Muscle of arm (tissue), 12 donors: ENCODE results near the gene CDKN1C. TPM values are rescaled to one million over a fixed set of nuclear protein-coding genes. Genes with fewer than 3 reads are reported as not detected.

Experiments used
- DNase-seq: peaks from one replicate; pipeline ENCODE4 v3.0.0-alpha.2; 2013
- polyA plus RNA-seq, 12 donors: library from polyadenylated mRNA; unstranded; fragments of 120-200 nt; gene quantifications; one replicate each; pipeline ENCODE4 v1.2.1, GENCODE V29; 2013; ENCODE audit not compliant: insufficient read length in 12 of 12

CDKN1C gene
- polyA plus RNA-seq, 12 donors: 108 to 2,783 (median 163) TPM

DNA sequence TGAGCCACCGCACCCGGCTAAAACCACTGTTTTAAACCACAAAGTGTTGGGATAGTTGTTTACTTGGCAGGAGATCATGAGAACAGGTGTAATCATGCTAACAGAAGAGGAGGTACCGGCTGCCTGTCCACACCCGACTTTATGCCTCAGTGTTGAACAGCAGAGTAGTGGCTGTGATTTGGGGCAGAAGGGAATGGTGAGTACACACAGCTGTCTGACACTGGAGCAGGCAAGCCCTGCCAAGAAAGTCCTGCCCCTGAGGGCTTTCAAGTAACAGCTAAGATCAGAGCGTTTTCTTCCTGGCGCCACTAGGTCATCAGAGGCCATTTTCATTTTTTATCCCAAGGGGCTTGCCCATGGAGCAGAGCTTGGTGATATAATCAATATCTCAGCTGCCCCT is 8.1 kb downstream of the CDKN1C start:
- no peak for DNase-seq

GRCh38 chr11:2874963-2875362 is 10.6 kb downstream of the CDKN1C start:
- no peak for DNase-seq

DNA sequence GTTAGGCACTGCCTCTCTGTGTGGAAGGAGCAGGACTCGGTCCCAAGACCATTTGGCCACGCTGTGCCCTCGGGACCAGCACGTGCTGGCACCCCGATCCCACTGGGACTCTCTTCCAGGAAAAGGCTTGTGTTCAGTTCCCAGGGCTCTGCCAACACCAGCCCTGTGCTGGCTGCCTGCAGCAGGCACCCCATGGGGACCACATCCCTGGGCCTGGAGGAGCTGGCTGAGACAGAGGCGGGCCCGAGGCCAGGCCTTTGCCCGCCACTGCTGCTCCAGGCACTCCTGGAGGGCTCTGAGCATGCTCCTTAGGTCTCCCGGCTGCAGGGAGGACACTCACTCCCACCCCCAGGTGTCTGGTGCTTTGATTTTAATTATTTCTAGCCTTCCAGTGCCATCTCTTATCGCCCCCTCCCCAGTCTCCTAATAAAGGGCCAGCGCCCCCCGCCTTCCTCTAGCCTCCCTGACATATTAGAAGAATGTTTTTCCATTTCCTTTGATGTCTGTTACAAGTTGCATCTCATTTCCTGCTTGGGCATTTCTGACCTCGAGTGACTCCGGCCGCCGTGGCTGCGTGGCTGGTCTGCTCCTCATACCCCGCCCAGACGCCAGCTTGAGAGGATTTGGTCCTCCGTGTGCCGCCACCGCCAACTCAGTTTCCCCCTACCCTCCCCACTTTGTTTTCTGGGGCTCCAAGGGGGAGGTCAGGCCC is 14.4 kb downstream of the CDKN1C start:
- DNase-seq: no peak

GRCh38 chr11:2870460-2870859 is 15.1 kb downstream of the CDKN1C start:
- DNase-seq: no peak

DNA sequence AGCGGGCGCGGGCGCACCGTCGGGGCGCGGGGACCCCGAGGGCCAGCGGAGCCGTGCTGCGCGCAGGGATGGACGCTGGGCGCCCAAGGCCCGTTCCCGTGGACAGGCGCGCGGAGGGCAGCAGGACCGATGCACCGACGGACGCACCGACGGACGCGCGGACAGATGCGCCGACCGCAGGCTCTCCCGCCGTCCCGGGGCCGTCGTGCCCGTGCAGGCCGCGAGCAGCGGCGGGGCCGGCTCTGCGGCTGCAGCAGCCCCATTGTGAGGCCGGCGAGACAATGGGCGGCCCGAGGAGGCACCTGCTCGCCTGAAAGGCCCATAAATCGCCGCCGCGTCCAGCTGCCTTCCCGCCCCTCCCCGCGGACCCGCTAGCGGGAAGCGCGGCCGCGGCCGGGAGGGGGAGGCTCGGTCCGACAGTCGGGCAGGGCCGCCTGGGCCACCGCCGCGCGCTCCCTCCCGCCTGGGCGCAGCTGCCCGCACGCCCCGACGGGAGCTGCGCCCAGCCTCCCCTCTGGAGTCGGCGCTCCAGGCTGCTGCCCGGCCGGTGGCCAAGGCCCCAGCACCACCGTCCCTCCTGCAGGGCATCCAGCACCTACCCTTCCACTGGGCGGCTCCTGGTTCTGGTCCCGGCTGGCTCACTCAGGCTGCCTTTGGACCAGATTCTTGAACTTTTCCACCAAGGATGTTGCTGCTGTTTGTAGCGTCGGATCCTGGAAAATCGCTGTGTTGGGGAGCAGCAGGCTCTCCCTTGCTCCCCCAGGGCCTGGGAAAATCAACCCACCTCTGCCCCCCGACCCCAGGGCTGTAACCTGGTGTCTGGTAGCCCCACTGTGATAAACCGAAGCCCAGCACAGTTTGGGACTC is 15.8 kb downstream of the CDKN1C start:
- DNase-seq: no peak

DNA sequence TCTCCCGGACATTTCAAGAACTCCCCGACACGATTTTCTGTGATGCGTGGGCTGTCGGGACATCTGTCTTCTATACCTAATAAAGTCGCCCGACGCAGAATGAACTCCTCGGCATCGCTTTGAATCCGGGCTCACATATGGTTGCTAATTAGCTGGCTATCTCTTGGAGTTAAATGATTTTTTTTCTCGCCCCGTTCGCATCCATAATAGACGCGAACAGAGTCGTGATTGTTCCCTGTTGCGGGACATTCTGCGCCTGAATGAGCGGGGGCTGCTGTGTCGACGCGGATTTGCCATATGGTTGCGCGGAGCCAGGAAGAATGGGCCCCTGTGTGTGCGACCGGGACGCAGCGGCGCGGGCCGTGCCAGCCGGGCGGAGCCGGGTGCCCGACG is 16.4 kb downstream of the CDKN1C start:
- no peak for DNase-seq

DNA sequence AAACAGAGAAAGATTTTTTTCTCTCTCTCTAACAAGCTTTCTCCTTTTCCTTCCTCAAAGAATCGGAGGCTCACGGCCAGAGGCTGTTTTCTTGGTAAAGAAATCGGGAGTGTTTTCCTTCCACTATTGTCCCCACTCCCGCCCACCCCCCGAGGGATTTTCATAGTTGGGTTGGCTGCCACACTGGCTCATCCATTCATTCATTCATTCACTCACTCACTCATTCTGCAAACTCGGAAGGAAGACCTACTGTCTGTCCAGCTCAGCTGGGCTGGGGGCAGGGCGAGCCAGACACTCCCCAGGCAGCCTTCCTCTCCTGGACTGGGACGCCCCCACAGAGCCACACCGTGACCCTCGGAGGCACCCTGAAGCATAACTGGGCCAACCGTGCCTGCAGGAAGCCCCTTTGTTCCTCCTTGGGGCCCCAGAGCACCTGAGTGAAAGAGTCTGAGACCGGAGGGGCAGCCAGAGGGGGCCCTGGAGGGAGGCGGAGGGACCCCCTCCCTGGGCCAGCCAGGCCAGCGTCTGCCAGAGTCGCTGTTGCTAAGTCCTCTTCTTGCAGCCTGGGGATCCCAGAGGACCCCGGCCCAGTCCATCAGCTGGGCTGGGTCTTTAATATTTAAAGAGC is 17.0 kb downstream of the CDKN1C start:
- no peak for DNase-seq

DNA sequence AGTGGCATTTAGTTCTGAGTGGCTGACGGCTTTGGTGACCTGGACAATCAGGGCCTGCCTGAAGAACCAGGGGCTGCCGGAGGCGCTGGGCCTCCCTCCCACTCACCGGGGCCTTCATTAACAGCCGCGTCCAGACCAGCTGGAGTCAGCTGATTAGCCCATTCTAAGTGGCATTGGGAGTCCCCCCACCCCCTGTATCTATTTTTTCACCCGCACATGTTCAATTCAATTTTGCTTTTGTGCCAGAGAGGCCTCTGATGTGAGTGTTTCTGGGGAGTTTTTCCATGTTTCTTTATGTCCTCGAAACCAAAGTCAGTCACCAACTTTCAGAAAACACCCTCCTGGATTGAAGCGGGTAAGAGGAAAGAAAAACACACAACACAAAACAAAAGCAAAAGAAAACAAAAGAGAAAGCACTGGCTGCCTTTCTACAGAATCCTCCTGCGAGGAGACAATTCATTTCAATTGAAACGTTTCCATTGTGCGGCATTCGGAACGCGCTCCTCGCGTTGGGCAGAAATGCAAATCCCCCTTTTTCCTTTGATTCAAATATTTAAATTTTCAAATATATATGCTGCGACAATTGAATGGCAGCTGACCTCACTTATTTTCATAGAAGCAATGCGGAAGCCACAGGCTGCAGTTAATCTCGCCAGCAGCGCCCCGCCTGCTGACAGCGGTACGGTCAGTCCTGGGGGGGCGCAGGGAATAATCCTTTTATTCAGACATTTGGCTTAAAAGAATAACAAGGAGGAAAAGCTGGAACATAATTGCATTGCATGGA is 17.7 kb downstream of the CDKN1C start:
- no peak for DNase-seq

DNA sequence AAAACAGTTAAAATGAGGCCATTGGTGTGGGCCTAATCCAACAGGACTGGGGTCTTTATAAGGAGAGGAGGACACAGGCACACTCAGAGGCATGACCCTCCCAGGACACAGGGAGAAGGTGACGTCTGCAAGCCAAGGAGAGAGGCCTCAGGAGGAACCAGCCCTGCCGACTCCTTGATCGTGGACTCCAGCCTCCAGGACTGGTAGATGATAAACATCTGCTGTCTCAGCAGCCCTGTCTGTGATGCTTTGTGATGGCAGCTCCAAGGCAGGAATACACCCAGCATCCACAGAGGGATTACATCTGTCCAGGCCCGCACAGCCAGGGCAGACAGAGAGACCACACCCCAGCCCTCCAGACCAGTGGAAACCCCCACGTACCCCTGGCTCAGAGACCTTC is 18.4 kb downstream of the CDKN1C start:
- no peak for DNase-seq

GRCh38 chr11:2865922-2866577 is 19.5 kb downstream of the CDKN1C start:
- DNase-seq: no peak

GRCh38 chr11:2864901-2865300 is 20.7 kb downstream of the CDKN1C start:
- no peak for DNase-seq

DNA sequence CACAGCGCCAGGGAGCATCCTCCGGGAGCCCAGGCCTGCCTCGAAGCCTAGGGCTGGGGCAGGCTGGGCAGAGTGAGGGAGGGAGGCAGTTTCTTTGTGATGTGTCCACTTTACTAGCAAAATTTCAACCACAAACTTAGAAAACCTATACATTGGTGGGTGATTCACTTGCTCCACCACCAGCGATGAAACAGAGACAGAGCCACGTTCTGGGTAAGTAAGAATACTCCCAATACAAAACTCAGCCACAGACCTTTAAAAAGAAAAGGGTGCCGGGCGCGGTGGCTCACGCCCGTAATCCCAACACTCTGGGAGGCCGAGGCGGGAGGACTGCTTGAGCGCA is 22.3 kb downstream of the CDKN1C start:
- no peak for DNase-seq

DNA sequence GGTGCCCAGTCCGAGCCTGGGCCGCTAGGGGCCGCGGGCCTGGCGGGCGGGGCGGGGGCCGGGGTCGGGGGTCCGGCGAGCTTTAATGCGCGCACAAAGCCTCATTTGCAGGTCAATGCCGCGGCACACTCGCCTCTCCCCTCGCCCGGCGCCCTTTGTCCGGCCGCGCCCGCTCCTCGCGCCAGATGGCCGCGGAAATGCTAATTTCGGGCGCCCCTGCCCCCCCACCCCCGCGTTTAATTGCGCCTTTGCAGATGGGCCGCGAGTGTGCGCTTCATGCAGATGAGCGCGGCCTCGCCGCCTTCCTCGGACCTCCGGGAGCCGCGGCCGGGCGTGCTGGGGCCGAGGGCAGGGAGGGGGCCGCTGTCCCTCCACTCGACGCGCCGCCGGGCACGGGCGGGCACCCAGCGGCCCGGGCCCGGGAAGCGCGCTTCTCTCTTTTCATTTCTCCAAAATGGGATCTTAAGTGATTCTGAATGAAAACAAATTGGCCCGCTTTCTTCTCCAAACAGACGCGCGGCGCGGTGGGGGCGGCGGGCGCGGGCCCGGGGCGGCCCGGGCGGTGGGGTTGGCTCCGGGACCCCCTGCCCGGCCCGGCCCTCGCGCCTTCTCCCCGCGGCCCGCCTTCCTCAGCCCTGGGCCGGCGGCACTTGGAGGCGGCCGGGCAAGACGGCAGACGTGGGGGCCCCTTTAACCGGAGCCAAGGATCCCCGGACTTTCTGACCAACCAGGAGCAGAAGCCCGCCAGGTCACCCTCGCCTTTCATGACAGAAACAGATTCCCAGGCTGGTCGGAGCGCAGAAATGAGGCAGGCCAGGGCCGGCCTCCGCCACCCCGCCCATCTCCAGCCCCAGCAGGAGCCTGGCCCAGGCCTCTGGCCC is 22.9 kb downstream of the CDKN1C start:
- DNase-seq: no peak

DNA sequence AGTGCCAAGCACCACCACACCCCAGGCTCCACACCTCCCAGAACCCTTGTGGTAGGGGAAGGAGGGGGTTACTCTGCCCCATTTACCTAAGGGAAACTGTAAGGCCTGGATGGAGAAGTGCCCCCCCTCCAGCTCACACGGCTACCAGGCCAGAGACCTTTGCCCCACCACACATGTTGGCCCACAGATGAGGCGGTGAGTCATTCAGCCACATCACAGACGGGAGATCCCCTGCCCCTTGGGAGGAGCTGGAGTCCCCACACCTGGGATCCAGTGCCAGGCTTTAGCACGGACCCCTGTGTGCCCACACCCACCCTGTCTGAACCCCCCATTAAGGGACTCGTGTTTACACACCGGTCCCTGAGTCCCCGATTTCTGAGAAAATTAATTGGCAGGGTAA is 24.9 kb downstream of the CDKN1C start:
- DNase-seq: no peak

- no peak for DNase-seq
Observed at GRCh38 chr11:2859699-2860037, 25.9 kb downstream of the CDKN1C start.

DNA sequence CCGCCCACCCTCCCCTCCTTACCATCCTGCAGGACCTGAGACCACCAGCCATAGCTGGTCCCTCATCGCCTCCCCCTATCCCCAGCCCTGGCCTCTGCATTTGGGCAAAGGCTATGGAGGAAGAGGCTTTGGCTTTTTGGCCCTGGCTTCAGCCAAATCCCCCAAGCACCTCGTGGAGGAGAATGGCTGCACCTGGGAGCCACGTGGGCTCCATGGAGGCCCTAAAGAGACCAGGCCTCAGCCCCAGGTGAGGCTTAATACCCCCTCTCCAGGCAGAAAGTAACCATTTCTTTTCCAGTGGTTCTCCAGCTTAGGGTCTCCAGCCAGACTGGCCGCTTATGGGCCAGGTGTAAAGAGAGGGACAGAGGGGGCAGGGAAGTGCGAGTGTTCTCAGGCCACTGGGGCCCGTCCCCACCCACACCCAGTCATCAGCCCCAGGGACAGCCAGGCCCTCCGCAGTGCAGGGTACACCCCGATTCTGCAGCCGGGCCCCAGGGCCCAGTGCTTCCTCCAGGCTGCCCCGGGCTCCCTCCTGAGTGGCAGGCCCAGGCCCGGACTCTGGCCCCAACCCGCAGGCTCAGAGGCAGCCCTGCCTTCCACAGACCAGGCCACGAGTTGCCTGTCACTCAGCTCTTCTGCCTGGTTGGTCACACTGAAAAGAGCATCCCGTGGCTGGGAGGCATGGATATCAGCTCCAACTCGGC is 26.4 kb downstream of the CDKN1C start:
- no peak for DNase-seq

DNA sequence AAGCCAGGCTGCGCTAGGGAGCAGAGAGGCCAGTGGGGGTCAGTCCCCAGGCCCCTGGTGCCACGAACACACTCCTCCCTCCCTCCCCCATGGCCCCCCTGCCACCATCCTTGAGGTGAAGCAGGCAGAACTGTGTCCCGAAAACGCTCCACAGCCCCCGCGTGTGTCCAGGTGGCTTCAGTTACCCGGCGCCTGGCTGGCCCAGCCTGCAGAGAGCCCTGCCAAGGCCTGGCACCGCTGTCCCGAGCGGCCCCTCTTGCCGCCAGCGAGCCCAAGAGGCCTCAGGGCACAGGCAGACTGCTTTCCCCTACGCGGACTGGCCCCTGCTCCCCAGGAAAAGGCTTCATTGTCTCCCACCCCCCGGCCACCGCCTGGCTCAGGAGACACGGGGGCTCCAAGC is 27.7 kb downstream of the CDKN1C start:
- DNase-seq: no peak

DNA sequence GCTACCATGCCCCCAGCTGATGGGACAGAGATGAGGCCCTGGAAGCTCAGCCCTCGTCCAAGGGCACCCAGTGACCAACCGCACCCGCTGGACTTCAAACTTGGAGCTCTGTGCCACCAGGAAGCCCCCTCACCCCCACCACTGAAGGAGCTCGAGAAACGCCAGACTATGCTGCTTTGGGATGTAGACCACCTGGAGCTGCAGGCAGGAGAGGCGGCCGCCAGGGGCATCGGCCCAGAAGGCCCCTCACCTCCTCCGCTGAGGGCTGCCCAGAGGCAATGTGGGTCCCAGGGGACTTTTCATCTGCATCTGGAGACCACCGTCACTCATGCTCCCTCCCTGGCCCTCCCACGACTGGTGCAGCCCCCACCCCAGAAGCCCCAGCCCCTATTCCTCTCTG is 28.3 kb downstream of the CDKN1C start:
- DNase-seq: no peak

DNA sequence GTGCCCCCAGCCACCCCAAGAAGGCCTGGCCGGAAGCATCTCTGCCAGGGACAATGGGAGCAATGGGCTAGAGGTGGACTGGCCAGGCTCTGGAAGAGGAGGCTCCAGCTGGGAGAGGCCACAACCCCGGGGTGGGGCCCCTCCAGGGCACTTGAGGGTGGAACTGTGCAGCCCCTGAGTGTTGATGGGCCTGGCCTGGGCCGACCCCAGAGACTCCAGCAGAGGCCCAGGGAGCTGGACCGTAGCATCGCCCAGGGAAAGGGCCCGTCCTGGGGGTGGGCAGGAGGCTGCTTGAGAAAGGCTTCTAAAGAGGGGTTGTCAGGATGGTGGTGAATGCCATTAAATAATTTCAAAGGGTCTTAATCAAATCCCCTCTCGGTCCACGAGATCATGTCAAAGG is 30.4 kb downstream of the CDKN1C start:
- no peak for DNase-seq

- DNase-seq: no peak
Observed at GRCh38 chr11:2853997-2854560, 31.5 kb downstream of the CDKN1C start.
